ENCODE measurements around the gene ADAMTS2. TPM values are rescaled to one million over a fixed set of nuclear protein-coding genes. Genes with fewer than 3 reads are reported as not detected.

ADAMTS2 gene
- total RNA-seq, 1 donor from 2014 or later, result 0.29 TPM

DNA sequence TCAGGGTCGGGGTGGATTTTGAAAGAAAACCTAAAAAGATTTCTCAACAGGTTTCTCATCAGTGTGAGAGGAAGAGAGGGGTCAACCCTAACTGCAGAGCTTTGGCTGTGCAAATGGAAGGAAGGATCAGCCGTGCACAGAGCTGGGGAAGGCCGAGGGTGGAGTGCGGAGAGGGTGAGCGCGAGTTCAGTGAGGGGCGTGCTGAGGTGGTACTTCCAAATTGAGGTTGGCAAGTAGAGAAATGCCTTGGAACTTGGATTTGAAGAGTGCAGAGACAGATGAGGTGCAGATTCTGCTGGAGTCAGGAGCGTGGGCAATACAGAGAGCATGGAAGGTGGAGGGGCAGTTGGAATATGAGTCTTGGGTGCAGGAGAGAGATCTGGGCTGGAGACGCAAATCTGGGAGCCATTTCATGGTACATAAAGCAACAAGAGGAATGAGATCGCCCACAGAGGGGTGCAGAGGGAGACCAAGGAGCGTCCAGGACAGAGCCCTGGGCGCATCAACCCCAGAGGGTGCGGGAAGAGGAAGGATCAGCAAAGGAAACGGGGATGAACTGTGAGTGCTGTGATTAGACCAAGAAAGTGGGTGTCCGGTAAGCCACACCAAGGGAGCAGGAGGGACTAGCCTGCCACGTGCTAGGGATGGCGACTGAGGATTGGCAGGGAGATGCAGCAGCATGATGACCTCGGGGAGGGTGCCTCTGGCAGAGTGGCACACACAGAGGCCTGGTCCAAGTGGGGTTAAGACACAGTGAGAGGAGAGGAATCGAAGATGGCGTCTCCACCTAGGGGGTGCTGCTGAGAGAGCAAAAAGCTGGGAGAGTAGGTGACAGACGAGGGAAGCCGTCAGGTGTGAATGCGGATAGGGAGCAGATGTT lies 105.8 kb downstream of the ADAMTS2 start:
- DNase-seq (ENCODE audit: low read depth), result no peak
- TF ChIP-seq, protein P1, sequence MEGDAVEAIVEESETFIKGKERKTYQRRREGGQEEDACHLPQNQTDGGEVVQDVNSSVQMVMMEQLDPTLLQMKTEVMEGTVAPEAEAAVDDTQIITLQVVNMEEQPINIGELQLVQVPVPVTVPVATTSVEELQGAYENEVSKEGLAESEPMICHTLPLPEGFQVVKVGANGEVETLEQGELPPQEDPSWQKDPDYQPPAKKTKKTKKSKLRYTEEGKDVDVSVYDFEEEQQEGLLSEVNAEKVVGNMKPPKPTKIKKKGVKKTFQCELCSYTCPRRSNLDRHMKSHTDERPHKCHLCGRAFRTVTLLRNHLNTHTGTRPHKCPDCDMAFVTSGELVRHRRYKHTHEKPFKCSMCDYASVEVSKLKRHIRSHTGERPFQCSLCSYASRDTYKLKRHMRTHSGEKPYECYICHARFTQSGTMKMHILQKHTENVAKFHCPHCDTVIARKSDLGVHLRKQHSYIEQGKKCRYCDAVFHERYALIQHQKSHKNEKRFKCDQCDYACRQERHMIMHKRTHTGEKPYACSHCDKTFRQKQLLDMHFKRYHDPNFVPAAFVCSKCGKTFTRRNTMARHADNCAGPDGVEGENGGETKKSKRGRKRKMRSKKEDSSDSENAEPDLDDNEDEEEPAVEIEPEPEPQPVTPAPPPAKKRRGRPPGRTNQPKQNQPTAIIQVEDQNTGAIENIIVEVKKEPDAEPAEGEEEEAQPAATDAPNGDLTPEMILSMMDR (conservative IDR thresholded peaks at IDR 0.05; ENCODE audit: low read depth, low read length), result no peak
- no peak overlapping the region for H3K4me3 ChIP-seq (ENCODE audit: low read depth, low read length)

DNA sequence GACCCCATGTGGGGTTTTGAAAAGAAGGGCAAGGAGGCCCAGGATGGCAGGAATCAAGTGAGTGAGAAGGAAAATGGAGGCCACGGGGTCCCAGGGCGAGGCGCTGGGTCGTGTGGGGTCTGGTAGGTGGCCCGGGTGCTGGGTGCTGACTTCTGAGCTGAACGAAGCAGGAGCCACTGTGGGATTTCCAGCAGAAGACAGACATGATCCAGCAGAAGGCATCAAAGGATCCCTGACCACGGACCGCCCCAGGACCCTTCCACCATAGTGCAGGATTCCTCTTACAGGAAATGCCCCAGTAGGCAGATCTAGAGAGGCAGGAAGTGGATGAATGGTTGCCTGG lies 106.7 kb downstream of the ADAMTS2 start:
- no peak for DNase-seq (ENCODE audit: low read depth)
- TF ChIP-seq, protein P1 (conservative IDR thresholded peaks at IDR 0.05; ENCODE audit: low read depth, low read length), result no peak
- H3K4me3 ChIP-seq (ENCODE audit: low read depth, low read length), result no peak overlapping the region

DNA sequence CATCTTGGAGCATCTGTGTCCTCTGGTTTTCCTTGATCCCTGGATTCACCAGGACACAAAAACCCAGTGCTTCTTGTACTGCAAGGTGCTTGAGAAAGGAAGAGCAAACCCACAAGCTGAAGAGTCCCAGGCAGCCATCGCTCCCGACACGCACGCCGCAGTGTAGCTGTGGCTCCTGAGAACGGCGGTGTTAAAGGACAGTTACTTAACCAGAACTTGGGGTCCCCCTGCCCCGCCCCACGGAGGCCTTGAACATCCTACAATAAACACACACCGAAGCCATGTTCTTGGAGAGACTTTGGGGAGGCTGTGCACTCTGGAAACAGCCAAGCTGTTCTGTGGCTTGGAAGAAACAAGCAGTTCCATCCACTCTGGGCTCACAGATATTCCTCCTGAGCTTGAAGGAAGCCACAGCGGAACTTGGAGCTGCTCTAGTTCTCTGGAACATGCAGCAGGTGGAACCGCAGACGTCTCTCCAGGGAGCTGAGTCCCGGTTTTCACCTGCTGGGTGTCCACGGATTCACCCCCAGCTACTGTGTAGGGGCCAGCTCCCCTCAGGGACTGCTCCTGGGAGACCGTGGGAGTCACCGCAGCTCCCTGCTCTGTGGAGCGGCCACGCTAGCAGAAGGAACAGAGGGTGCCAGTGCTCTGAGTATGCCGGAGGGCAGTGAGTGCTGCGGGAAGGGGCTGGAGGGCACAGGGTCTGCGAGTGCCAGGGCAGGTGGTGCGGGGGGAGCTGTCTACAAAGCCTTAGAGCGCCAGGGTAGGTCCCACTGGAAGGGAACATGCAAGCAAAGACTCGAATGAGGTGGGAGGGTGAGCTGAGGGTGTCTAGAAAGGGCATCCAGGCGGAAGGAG lies 107.3 kb downstream of the ADAMTS2 start:
- TF ChIP-seq, protein P1 (conservative IDR thresholded peaks at IDR 0.05; ENCODE audit: low read depth, low read length), result no peak
- DNase-seq (ENCODE audit: low read depth), result no peak
- no peak overlapping the region for H3K4me3 ChIP-seq (ENCODE audit: low read depth, low read length)

DNA sequence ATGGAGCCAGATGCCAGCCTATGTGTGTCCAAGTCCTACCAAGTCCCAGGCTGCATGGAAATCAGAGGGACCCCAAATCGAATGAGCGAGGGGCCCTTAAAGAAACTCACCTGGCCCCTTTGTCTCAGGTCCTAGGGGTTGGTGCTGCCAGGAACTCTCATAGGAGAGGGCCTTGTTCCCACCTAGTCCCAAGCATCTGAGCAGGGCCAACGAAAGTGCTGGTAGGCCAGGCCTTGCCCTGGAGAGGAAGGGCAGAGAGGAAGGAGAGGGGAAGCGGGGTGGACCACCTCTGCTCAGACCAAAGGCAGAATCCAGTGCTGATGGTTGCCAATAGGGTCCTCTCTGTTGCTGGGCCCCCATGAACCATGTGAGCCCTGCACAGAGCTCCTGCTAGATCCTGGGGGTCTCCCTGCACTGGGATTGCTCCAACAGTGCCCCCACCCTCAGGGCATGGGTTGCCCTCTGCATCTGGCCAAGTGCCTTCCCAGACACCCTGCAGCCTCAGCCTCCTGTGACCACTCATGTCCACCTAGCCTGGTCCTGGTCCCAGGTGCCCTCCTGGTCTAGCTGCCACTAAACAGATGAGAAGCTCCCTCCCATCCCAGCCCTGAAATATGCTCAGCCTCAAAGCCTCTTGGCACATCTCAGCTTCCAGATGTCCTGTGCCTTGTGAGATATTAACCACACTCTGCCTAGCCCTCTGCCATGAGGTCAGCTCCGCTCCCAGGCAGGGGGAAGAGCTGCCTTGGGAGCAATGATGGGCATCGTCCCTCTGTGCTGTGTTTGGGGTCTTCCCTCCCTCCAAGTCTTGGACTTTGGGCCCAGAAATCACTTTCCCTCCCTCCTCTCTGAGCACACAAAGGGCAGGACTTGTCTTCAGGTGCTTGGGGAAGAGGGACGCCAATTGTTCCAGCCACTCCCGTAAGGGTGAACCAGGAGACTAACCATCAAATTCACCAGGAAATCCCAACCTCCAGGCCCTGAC lies 109.6 kb downstream of the ADAMTS2 start:
- no peak for DNase-seq (ENCODE audit: low read depth)
- TF ChIP-seq, protein P1 (conservative IDR thresholded peaks at IDR 0.05; ENCODE audit: low read depth, low read length), result no peak
- H3K4me3 ChIP-seq (ENCODE audit: low read depth, low read length), result no peak overlapping the region

DNA sequence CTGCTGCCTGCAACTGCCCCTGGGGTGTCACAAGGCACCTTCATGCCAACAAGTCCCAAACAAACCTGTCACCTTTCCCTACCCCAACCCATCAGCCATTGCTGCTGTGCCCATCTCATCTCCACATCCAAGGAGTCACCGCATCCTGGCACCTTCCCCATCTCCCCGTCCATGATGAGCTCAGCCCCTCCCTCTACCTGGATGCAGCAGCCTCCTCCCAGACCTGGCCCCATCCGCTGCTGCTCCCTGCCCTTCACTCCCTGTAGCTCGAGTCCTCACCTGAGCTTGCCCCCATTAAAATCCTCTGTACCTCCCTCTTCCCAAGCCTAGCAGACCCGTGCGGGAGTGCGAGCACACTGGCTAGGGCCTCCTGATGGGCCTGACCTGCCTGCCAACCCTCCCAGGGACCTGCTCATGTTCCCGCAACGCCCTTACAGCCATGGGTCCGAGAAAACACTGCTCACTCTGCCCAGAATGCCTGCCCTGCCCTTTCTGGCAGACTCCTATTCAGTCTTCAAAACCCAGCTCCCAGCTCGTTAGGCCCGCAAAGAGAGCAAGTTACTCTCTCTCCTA lies 110.6 kb downstream of the ADAMTS2 start:
- no peak for DNase-seq (ENCODE audit: low read depth)
- TF ChIP-seq, protein P1 (conservative IDR thresholded peaks at IDR 0.05; ENCODE audit: low read depth, low read length), result no peak
- no peak overlapping the region for H3K4me3 ChIP-seq (ENCODE audit: low read depth, low read length)

Measured in epithelial cell of proximal tubule (primary cell).